Hepatocyte (in vitro differentiated cells): ENCODE results near the gene IL36G. TPM values are rescaled to one million over a fixed set of nuclear protein-coding genes. Genes with fewer than 3 reads are reported as not detected.

ENCODE experiments used
- DNase-seq: peaks from one replicate; pipeline ENCODE4 v3.0.0-alpha.2; 2016; ENCODE audit warnings: low spot score
- H2AFZ ChIP-seq: fragments of 200-600 bp; sonication (generic); 2 replicates; pipeline ENCODE4 v1.6.0; 2016; ENCODE audit warnings: antibody characterized with exemption, mild to moderate bottlenecking
- H3K27ac ChIP-seq: fragments of 200-600 bp; sonication (generic); 2 replicates; pipeline ENCODE4 v1.5.1; 2016; ENCODE audit warnings: mild to moderate bottlenecking
- H3K27me3 ChIP-seq: fragments of 200-600 bp; sonication (generic); 2 replicates; pipeline ENCODE4 v1.6.1; 2016
- H3K36me3 ChIP-seq: fragments of 200-600 bp; sonication (generic); replicated peaks from 2 replicates; pipeline ENCODE4 v1.5.1; 2016; ENCODE audit warnings: low read depth; ENCODE audit not compliant: insufficient read depth
- H3K4me1 ChIP-seq: fragments of 200-600 bp; sonication (generic); 2 replicates; pipeline ENCODE4 v1.5.1; 2016; ENCODE audit warnings: mild to moderate bottlenecking, moderate library complexity; ENCODE audit not compliant: insufficient read depth
- H3K4me2 ChIP-seq: fragments of 200-600 bp; sonication (generic); 2 replicates; pipeline ENCODE4 v1.6.0; 2016
- H3K4me3 ChIP-seq: fragments of 200-600 bp; sonication (generic); 2 replicates; pipeline ENCODE4 v1.5.1; 2016; ENCODE audit warnings: mild to moderate bottlenecking
- H3K79me2 ChIP-seq: fragments of 200-600 bp; sonication (generic); 2 replicates; pipeline ENCODE4 v1.6.0; 2017; ENCODE audit warnings: mild to moderate bottlenecking
- H3K9me2 ChIP-seq: fragments of 200-600 bp; sonication (generic); replicated peaks from 2 replicates; pipeline ENCODE4 v1.6.0; 2017; ENCODE audit warnings: mild to moderate bottlenecking; ENCODE audit not compliant: insufficient read depth
- H3K9me3 ChIP-seq: fragments of 200-600 bp; sonication (generic); 2 replicates; pipeline ENCODE4 v1.5.1; 2016; ENCODE audit warnings: low read depth, mild to moderate bottlenecking
- H4K20me1 ChIP-seq: fragments of 200-600 bp; sonication (generic); 2 replicates; pipeline ENCODE4 v1.6.0; 2016; ENCODE audit warnings: mild to moderate bottlenecking; ENCODE audit not compliant: insufficient read depth, poor library complexity, severe bottlenecking
- EZH2 ChIP-seq: fragments of 200-600 bp; sonication (generic); IDR thresholded peaks from 2 replicates; pipeline ENCODE4 v1.6.1; 2016; ENCODE audit warnings: antibody characterized with exemption, mild to moderate bottlenecking, borderline replicate concordance
- EZH2phosphoT487 ChIP-seq: fragments of 200-600 bp; sonication (generic); IDR thresholded peaks from one replicate; pipeline ENCODE4 v1.6.1; 2018; ENCODE audit warnings: antibody characterized with exemption, mild to moderate bottlenecking, low read depth, moderate library complexity; ENCODE audit not compliant: unreplicated experiment, severe bottlenecking
- WGBS: methylation state at CpG from one replicate; pipeline ENCODE4 v1.1.6; 2016; ENCODE audit warnings: low lambda C conversion rate; ENCODE audit errors: missing lambda C conversion rate; 5-methylcytosine and 5-hydroxymethylcytosine counted together
- polyA plus RNA-seq: library from polyadenylated mRNA; unstranded; fragments of >200 nt; fragmentation: Nextera tagmentation; extraction: Ambion mirVana; gene quantifications from 2 replicates; pipeline ENCODE4 v1.2.1, GENCODE V29; 2016
- total RNA-seq: library from RNA; depleted of rRNA; stranded (reverse); fragments of >200 nt; gene quantifications from 2 replicates; pipeline ENCODE4 v1.2.3, GENCODE V29; 2014
- TF ChIP-seq, protein P1 (sequence below): fragments of 200-600 bp; sonication (generic); IDR thresholded peaks from 2 replicates; pipeline ENCODE4 v1.5.1; 2016; ENCODE audit warnings: antibody characterized with exemption, mild to moderate bottlenecking; ENCODE audit not compliant: poor library complexity

Gene IL36G
- total and polyA plus RNA-seq, 2 experiments from 2014 or later: 0.20 to 1.0 TPM

DNA sequence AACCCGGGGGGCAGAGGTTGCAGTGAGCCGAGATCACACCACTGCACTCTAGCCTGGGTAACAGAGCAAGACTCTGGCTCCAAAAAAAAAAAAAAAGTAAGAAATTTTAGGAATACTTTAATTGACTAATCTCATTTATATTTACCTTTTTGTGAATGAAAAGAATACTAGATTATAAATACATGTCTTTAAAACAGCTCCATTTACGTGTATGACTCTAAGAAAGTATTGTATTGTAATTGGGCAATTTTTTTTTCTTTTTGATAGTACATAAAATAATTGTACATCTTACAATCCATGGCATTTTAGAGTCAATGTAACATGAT is 35.5 kb downstream of the IL36G start:
- H3K4me3 ChIP-seq: no peak overlapping the region
- H3K9me2 ChIP-seq: no peaks in the 10 kb centered on the region
- H3K9me3 ChIP-seq: no peaks in the 10 kb centered on the region
- H2AFZ ChIP-seq: no peak overlapping the region
- peaks cover 5% of the 10 kb centered on the region for H3K27me3 ChIP-seq
- no peaks in the 10 kb centered on the region for H3K36me3 ChIP-seq
- no peaks in the 10 kb centered on the region for H3K4me1 ChIP-seq
- no peak overlapping the region for H3K27ac ChIP-seq
- TF ChIP-seq EZH2phosphoT487 (no peak), EZH2 (no peak)
- TF ChIP-seq, protein P1, sequence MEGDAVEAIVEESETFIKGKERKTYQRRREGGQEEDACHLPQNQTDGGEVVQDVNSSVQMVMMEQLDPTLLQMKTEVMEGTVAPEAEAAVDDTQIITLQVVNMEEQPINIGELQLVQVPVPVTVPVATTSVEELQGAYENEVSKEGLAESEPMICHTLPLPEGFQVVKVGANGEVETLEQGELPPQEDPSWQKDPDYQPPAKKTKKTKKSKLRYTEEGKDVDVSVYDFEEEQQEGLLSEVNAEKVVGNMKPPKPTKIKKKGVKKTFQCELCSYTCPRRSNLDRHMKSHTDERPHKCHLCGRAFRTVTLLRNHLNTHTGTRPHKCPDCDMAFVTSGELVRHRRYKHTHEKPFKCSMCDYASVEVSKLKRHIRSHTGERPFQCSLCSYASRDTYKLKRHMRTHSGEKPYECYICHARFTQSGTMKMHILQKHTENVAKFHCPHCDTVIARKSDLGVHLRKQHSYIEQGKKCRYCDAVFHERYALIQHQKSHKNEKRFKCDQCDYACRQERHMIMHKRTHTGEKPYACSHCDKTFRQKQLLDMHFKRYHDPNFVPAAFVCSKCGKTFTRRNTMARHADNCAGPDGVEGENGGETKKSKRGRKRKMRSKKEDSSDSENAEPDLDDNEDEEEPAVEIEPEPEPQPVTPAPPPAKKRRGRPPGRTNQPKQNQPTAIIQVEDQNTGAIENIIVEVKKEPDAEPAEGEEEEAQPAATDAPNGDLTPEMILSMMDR: no peak
- H3K79me2 ChIP-seq: no peaks in the 10 kb centered on the region
- no peak overlapping the region for H3K4me2 ChIP-seq
- 80% methylated on average over 3 of the region's 3 CpGs for WGBS
- no peak for DNase-seq
- H4K20me1 ChIP-seq: no peaks in the 10 kb centered on the region

DNA sequence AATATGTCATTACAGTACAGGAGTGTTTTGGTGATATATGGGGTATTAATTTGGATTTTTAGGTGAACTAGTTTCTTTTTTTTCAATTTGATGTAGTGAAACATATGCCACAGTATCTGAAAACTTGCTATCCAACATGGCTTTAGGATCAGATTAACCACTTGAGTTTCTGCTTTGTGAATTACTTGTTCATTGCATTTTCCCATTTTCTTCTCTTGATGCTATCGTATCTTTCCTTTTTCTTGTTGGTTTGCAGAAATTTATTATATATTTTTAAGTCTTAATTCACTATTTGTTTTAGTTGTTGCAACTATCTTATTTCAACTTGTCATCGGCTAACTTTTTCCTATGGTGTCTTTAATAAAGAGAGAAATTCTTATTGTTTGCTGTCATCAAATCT is 36.3 kb downstream of the IL36G start:
- 95% methylated on average over 2 of the region's 2 CpGs for WGBS
- no peak overlapping the region for H3K4me2 ChIP-seq

DNA sequence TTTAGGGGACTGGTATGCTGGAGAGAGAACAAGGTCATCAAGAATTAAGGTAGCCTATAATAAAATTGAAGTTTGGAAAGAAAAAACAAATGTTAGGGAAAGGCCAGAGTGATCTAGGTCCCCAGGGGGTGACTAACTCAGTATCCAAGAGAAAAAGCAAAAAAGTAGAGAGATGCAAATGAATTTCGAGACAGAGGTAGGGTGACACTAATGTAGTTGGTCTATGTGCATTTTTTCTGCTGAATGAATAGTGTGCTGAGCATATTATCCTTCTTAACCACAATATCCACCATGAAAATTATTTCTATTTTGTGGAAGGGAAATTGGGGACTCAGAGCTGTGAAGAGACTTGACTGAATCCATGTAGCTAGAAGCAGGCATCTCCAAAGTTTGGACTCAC is 37.2 kb downstream of the IL36G start:
- Histone ChIP-seq H3K79me2 (no peaks in the 10 kb centered on the region), H3K4me1 (no peaks in the 10 kb centered on the region), H4K20me1 (no peaks in the 10 kb centered on the region), H3K4me3 (no peak overlapping the region), H3K9me2 (no peaks in the 10 kb centered on the region), H3K27me3 (peaks cover 5% of the 10 kb centered on the region), H2AFZ (no peak overlapping the region), H3K4me2 (no peak overlapping the region), H3K36me3 (no peaks in the 10 kb centered on the region), H3K27ac (no peak overlapping the region), H3K9me3 (no peaks in the 10 kb centered on the region)
- WGBS: 69% methylated on average over 1 of the region's 1 CpG
- TF ChIP-seq, protein P1: no peak
- TF ChIP-seq EZH2 (no peak), EZH2phosphoT487 (no peak)
- no peak for DNase-seq

More for the DNA sequence above, 36.3 kb downstream of the IL36G start:
- Histone ChIP-seq H3K27ac (no peak overlapping the region), H3K4me1 (no peaks in the 10 kb centered on the region), H2AFZ (no peak overlapping the region), H3K9me2 (no peaks in the 10 kb centered on the region), H3K27me3 (peaks cover 5% of the 10 kb centered on the region), H3K9me3 (no peaks in the 10 kb centered on the region), H3K36me3 (no peaks in the 10 kb centered on the region), H3K79me2 (no peaks in the 10 kb centered on the region), H4K20me1 (no peaks in the 10 kb centered on the region), H3K4me3 (no peak overlapping the region)
- DNase-seq: no peak
- TF ChIP-seq EZH2phosphoT487 (no peak), EZH2 (no peak)
- TF ChIP-seq, protein P1: no peak

DNA sequence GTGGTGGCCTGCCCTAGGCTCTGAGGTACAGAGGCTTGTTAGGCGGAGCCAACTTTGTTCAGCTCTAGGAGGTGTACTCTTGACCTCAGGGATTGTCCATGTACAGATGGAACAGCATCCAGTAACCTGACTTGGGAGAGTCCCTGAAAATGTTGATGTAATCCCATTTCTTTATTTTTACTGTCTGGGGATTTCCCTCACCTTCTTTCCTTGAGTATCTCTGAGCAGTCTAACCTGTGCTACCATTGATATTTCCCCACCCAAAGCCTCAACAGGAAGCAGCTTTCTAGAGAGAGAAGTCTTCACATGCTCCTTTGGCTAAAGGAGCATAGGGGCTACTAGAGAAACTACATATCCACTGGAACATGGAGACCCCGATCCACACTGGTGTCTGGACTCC is 37.8 kb downstream of the IL36G start:
- no peak for DNase-seq
- Histone ChIP-seq H3K9me2 (no peaks in the 10 kb centered on the region), H3K27ac (no peak overlapping the region), H3K36me3 (no peaks in the 10 kb centered on the region), H2AFZ (no peak overlapping the region), H3K27me3 (peaks cover 5% of the 10 kb centered on the region), H3K79me2 (no peaks in the 10 kb centered on the region), H4K20me1 (no peaks in the 10 kb centered on the region), H3K4me3 (no peak overlapping the region), H3K4me2 (no peak overlapping the region), H3K9me3 (no peaks in the 10 kb centered on the region), H3K4me1 (no peaks in the 10 kb centered on the region)
- WGBS: 89% methylated on average over 2 of the region's 2 CpGs
- TF ChIP-seq EZH2 (no peak), EZH2phosphoT487 (no peak)
- TF ChIP-seq, protein P1: no peak
